K562 (cell line): ENCODE measurements around the gene PXK. TPM values are rescaled to one million over a fixed set of nuclear protein-coding genes. Genes with fewer than 3 reads are reported as not detected.

Source experiments
- ATF1 ChIP-seq, 2 experiments: fragments of 450-650 bp in 1 of 2; IDR thresholded peaks; 2 replicates each; pipeline ENCODE4 v1.6.1; 2016; ENCODE audit warnings: missing compliant biosample characterization in 1 of 2, missing genetic modification characterization in 1 of 2
- CCNT2 ChIP-seq: IDR thresholded peaks from 2 replicates; pipeline ENCODE4 v1.6.1; 2011; ENCODE audit warnings: borderline replicate concordance, low read depth, mild to moderate bottlenecking, moderate library complexity, mixed read lengths, low read length; ENCODE audit not compliant: insufficient read length; ENCODE audit errors: extremely low read depth
- ETV1 ChIP-seq: fragments of 450-650 bp; conservative IDR thresholded peaks from 2 replicates; pipeline ENCODE4 v1.6.1; 2016; ENCODE audit warnings: missing genetic modification characterization, control low read depth, low read depth, missing compliant biosample characterization
- ILK ChIP-seq: fragments of 450-650 bp; IDR thresholded peaks from 2 replicates; pipeline ENCODE4 v1.6.1; 2016; ENCODE audit warnings: missing genetic modification characterization, low read depth, mild to moderate bottlenecking, missing compliant biosample characterization, moderate library complexity, borderline replicate concordance
- KLF10 ChIP-seq: fragments of 250-450 bp; sonication (Bioruptor Pico); IDR thresholded peaks from 2 replicates; pipeline ENCODE4 v1.6.1; 2021; ENCODE audit warnings: matching md5 sums
- KLF13 ChIP-seq: fragments of 450-650 bp; IDR thresholded peaks from 2 replicates; pipeline ENCODE4 v1.6.1; 2016; ENCODE audit warnings: missing genetic modification characterization, low read depth, mild to moderate bottlenecking, missing compliant biosample characterization, moderate library complexity, borderline replicate concordance
- MYC ChIP-seq, 2 experiments: fragments of 250-450 bp in 1 of 2; sonication (Bioruptor Pico) in 1 of 2; IDR thresholded peaks; 2 replicates each; pipeline versions ENCODE4 v1.5.1 to v1.6.1; 2012 to 2021; ENCODE audit warnings: low read depth in 2 of 2, borderline replicate concordance in 1 of 2, improper control_type of control experiment in 1 of 2, low read length in 1 of 2, mild to moderate bottlenecking in 1 of 2, moderate library complexity in 1 of 2
- NCOA6 ChIP-seq: fragments of 450-650 bp; IDR thresholded peaks from 2 replicates; pipeline ENCODE4 v1.6.1; 2017; ENCODE audit warnings: mild to moderate bottlenecking
- NRF1 ChIP-seq, 2 experiments: fragments of 450-650 bp; IDR thresholded peaks in 1 of 2; conservative IDR thresholded peaks in 1 of 2; 2 replicates each; pipeline ENCODE4 v1.6.1; 2014; ENCODE audit warnings: mild to moderate bottlenecking in 2 of 2
- PHF8 ChIP-seq: fragments of 200-600 bp; sonication (generic); IDR thresholded peaks from 2 replicates; pipeline ENCODE4 v1.6.1; 2012; ENCODE audit warnings: mixed run types, mild to moderate bottlenecking, inconsistent platforms, low read length, moderate library complexity, borderline replicate concordance
- SIN3B ChIP-seq: fragments of 450-650 bp; IDR thresholded peaks from 2 replicates; pipeline ENCODE4 v1.6.1; 2017; ENCODE audit warnings: low read depth, mild to moderate bottlenecking, moderate library complexity
- TCF3 ChIP-seq: sonication (generic); formaldehyde crosslinking; IDR thresholded peaks from 2 replicates; pipeline ENCODE4 v1.4.0; 2020; ENCODE audit warnings: mild to moderate bottlenecking, missing genetic modification reagents
- ZBTB1 ChIP-seq: sonication (generic); formaldehyde crosslinking; IDR thresholded peaks from 2 replicates; pipeline ENCODE4 v1.8.1; 2023; ENCODE audit warnings: missing genetic modification reagents, low read depth, mild to moderate bottlenecking, borderline replicate concordance
- ZNF12 ChIP-seq: sonication (generic); formaldehyde crosslinking; IDR thresholded peaks from 2 replicates; pipeline ENCODE4 v1.4.0; 2020; ENCODE audit warnings: mild to moderate bottlenecking, missing genetic modification reagents
- ZNF316 ChIP-seq: fragments of 450-650 bp; IDR thresholded peaks from 2 replicates; pipeline ENCODE4 v1.6.1; 2016
- ZNF354B ChIP-seq: fragments of 250-450 bp; sonication (Bioruptor Pico); IDR thresholded peaks from 2 replicates; pipeline ENCODE4 v1.4.0; 2020
- ZNF79 ChIP-seq: fragments of 250-450 bp; sonication (Bioruptor Pico); IDR thresholded peaks from 2 replicates; pipeline ENCODE4 v1.4.0; 2020; ENCODE audit warnings: low read depth, mild to moderate bottlenecking, moderate library complexity
- polyA plus RNA-seq, 8 experiments: library from polyadenylated mRNA; depleted of rRNA in 4 of 8; stranded (reverse) in 5 of 8; unstranded in 3 of 8; fragments of >200 nt; fragmentation: Nextera tagmentation in 2 of 8; fragmentation: Illumina TruSeq in 1 of 8; extraction: Ambion mirVana in 2 of 8; extraction: Trizol in 1 of 8; gene quantifications; 2 replicates each; pipeline versions ENCODE4 v1.2.1 to v1.2.3, GENCODE V29; 2011 to 2014; ENCODE audit warnings: inconsistent platforms in 1 of 8, missing spikeins in 1 of 8
- total RNA-seq, 7 experiments: library from RNA; depleted of rRNA in 6 of 7; stranded (reverse); fragments of >200 nt in 6 of 7; fragmentation: Illumina TruSeq in 2 of 7; extraction: Trizol in 2 of 7; gene quantifications; 2 replicates each; pipeline versions ENCODE4 v1.2.1 to v1.2.3, GENCODE V29; 2011 to 2021; ENCODE audit warnings: low replicate concordance in 1 of 7
- TF ChIP-seq, protein P1 (sequence below): sonication (generic); IDR thresholded peaks from 2 replicates; pipeline ENCODE4 v1.6.1; 2016
- TF ChIP-seq, protein P2 (sequence below): sonication (generic); formaldehyde crosslinking; IDR thresholded peaks from 2 replicates; pipeline ENCODE4 v1.8.0; 2022; ENCODE audit warnings: missing genetic modification reagents, mild to moderate bottlenecking, moderate library complexity, borderline replicate concordance
- TF ChIP-seq, protein P3 (sequence below), 2 experiments: fragments of 450-650 bp; conservative IDR thresholded peaks; 2 replicates each; pipeline ENCODE4 v1.6.1; 2017; ENCODE audit warnings: mild to moderate bottlenecking in 2 of 2, moderate library complexity in 2 of 2
- TF ChIP-seq, protein P4 (sequence below): fragments of 150-350 bp; conservative IDR thresholded peaks from 2 replicates; pipeline ENCODE4 v1.6.1; 2014; ENCODE audit warnings: low read length

Gene PXK
- total and polyA plus RNA-seq, 9 of the 15 experiments (the other 6 are each of a cell fraction or from before 2014, with no cell fraction given) = 3.3 to 19.9 (median 11.3) TPM

DNA sequence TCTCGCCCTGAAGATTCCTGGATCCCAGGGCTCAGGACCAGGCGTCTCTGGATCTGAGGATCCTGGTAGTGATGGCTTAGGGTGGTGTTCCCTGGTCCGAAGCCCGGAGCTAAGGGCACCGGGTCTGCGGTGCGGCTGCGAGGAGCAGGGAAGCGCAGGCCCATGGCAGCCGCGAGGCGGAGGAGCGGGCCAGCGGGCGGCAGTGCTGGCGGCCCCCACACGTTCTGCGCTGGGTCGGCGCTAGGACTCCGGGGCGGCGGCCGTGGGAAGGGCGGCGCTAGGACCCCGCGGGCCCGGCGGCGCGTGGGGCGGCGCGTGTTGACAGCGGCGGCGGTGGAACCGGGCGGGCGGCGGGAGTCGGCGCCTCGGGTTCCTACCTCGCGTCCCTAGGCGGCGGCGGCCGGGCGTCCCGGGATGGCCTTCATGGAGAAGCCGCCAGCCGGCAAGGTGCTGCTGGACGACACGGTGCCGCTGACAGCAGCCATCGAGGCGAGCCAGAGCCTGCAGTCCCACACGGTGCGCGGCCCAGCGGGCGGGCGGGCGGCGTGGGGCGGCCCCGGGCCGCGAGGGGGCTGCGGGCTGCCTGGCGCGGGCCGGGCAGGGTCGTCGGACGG lies at the start of gene PXK (continued):
- peak; percentile 90 for TF ChIP-seq CCNT2
- TF ChIP-seq, protein P1, sequence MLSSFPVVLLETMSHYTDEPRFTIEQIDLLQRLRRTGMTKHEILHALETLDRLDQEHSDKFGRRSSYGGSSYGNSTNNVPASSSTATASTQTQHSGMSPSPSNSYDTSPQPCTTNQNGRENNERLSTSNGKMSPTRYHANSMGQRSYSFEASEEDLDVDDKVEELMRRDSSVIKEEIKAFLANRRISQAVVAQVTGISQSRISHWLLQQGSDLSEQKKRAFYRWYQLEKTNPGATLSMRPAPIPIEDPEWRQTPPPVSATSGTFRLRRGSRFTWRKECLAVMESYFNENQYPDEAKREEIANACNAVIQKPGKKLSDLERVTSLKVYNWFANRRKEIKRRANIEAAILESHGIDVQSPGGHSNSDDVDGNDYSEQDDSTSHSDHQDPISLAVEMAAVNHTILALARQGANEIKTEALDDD = no peak
- TF ChIP-seq MYC (IDR thresholded peaks at IDR 0.05; ENCODE audit: low read depth, low read length) = peak; percentile 84
- TF ChIP-seq MYC (CRISPR knock-in tag; IDR thresholded peaks at IDR 0.05; ENCODE audit: borderline replicate concordance, low read depth) = no peak
- TF ChIP-seq KLF13 (tag) = no peak
- TF ChIP-seq ZNF354B (CRISPR knock-in tag) = no peak
- TF ChIP-seq, protein P2, sequence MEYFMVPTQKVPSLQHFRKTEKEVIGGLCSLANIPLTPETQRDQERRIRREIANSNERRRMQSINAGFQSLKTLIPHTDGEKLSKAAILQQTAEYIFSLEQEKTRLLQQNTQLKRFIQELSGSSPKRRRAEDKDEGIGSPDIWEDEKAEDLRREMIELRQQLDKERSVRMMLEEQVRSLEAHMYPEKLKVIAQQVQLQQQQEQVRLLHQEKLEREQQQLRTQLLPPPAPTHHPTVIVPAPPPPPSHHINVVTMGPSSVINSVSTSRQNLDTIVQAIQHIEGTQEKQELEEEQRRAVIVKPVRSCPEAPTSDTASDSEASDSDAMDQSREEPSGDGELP (CRISPR knock-in tag) = peak; percentile 31; the same call in 1 of the 2 replicates
- peak; percentile 7; the same call in 1 of the 2 replicates for TF ChIP-seq TCF3 (CRISPR knock-in tag)
- no peak for TF ChIP-seq NCOA6
- TF ChIP-seq PHF8 = peak; percentile 51; the same call in 1 of the 2 replicates
- TF ChIP-seq ATF1 (CRISPR knock-in tag; IDR thresholded peaks at IDR 0.05) = no peak
- peak; percentile 42 for TF ChIP-seq ATF1 (tag; IDR thresholded peaks at IDR 0.05)
- TF ChIP-seq ZNF12 = 0 out of 2 replicates have a peak, but pooled peaks have one; percentile 44
- no peak for TF ChIP-seq KLF10 (CRISPR knock-in tag)
- no peak for TF ChIP-seq ILK (tag)
- peak; percentile 28 to 59; a peak in 2 of 4 replicates for TF ChIP-seq NRF1 (conservative IDR thresholded peaks at IDR 0.05 in 1 of 2, IDR thresholded peaks at IDR 0.05 in 1 of 2)
- TF ChIP-seq ETV1 (tag) = no peak
- TF ChIP-seq SIN3B = peak; percentile 39; the same call in 1 of the 2 replicates
- no peak for TF ChIP-seq ZNF316
- TF ChIP-seq ZBTB1 (CRISPR knock-in tag) = peak; percentile 60; the same call in 1 of the 2 replicates
- no peak for TF ChIP-seq ZNF79
- TF ChIP-seq, protein P3, sequence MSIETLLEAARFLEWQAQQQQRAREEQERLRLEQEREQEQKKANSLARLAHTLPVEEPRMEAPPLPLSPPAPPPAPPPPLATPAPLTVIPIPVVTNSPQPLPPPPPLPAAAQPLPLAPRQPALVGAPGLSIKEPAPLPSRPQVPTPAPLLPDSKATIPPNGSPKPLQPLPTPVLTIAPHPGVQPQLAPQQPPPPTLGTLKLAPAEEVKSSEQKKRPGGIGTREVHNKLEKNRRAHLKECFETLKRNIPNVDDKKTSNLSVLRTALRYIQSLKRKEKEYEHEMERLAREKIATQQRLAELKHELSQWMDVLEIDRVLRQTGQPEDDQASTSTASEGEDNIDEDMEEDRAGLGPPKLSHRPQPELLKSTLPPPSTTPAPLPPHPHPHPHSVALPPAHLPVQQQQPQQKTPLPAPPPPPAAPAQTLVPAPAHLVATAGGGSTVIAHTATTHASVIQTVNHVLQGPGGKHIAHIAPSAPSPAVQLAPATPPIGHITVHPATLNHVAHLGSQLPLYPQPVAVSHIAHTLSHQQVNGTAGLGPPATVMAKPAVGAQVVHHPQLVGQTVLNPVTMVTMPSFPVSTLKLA (conservative IDR thresholded peaks at IDR 0.05) = peak in 1 of 2 experiments; percentile 39; a peak in 1 of 4 replicates
- TF ChIP-seq, protein P4, sequence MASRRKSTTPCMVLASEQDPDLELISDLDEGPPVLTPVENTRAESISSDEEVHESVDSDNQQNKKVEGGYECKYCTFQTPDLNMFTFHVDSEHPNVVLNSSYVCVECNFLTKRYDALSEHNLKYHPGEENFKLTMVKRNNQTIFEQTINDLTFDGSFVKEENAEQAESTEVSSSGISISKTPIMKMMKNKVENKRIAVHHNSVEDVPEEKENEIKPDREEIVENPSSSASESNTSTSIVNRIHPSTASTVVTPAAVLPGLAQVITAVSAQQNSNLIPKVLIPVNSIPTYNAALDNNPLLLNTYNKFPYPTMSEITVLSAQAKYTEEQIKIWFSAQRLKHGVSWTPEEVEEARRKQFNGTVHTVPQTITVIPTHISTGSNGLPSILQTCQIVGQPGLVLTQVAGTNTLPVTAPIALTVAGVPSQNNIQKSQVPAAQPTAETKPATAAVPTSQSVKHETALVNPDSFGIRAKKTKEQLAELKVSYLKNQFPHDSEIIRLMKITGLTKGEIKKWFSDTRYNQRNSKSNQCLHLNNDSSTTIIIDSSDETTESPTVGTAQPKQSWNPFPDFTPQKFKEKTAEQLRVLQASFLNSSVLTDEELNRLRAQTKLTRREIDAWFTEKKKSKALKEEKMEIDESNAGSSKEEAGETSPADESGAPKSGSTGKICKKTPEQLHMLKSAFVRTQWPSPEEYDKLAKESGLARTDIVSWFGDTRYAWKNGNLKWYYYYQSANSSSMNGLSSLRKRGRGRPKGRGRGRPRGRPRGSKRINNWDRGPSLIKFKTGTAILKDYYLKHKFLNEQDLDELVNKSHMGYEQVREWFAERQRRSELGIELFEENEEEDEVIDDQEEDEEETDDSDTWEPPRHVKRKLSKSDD = no peak
